ENCODE results near the gene AHR.

DNA sequence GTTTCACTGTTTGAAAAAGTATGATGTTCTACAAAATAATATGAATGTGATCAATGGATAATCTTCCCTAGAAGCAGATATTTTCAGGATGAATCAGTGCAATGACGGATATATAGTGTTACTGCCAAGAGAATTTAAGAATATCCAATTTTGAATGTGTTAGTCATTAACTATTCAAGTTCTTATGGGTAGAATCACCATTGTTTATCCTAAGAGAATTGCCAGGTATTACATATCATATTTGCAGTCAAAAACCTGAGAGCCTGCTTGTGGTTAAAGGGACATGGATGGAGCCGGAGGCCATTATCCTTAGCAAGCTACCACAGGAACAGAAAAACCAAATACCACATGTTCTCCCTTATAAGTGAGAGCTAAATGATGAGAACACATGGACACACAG is 26.9 kb downstream of the AHR start:
- no peak for TF ChIP-seq POLR2A (IDR thresholded peaks at IDR 0.05; ENCODE audit: low read depth, low read length)
- TF ChIP-seq TAF1 (IDR thresholded peaks at IDR 0.05; ENCODE audit: low read depth, low read length): no peak
- no peak for TF ChIP-seq POLR2AphosphoS5 (IDR thresholded peaks at IDR 0.05; ENCODE audit: low read depth, low read length)
- TF ChIP-seq PAX5 (IDR thresholded peaks at IDR 0.05; ENCODE audit: insufficient read depth, low read length, severe bottlenecking): no peak
- no peak for TF ChIP-seq POU2F2 (IDR thresholded peaks at IDR 0.05; ENCODE audit: low read depth, low read length)
